ENCODE measurements around the gene PPP3CA. TPM values are rescaled to one million over a fixed set of nuclear protein-coding genes. Genes with fewer than 3 reads are reported as not detected.
"Not testable (repeated sequence)": the region's sequence is repeated elsewhere in the genome, so short reads cannot be mapped to it uniquely, and the experiment has no call there.

PPP3CA gene
- total RNA-seq, 1 donor from 2014 or later, result 77.1 TPM

- no peak for DNase-seq
These were observed 210.7 kb downstream of the PPP3CA start for GRCh38 chr4:101136373-101137370.

- no peak for DNase-seq
These were observed 211.8 kb downstream of the PPP3CA start for GRCh38 chr4:101135371-101136010.

DNA sequence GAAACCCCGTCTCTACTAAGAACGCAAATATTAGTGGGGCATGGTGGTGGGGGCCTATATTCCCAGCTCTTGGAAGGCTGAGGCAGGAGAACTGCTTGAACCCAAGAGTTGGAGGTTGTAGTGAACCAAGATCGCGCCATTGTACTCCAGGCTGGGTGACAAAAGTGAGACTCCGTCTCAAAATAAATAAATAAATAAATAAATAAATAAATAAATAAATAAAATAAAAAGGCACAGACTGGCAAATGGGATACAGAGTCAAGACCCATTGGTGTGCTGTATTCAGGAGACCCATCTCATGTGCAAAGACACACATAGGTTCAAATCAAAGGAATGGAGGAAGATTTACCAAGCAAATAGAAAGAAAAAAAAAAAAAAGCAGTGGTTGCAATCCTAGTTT lies 216.3 kb downstream of the PPP3CA start:
- DNase-seq, result not testable (repeated sequence)

GRCh38 chr4:101128898-101129297 lies 218.4 kb downstream of the PPP3CA start:
- not testable (repeated sequence) for DNase-seq

GRCh38 chr4:101128473-101128872 lies 218.9 kb downstream of the PPP3CA start:
- DNase-seq, result no peak

GRCh38 chr4:101127176-101127790 lies 220.0 kb downstream of the PPP3CA start:
- DNase-seq, result no peak

- peak; percentile 15 for DNase-seq
These were observed 221.3 kb downstream of the PPP3CA start for GRCh38 chr4:101126059-101126458.

GRCh38 chr4:101125045-101125942 lies 222.0 kb downstream of the PPP3CA start:
- no peak for DNase-seq

- DNase-seq, result no peak
These were observed 224.1 kb downstream of the PPP3CA start for GRCh38 chr4:101123231-101123630.

- DNase-seq, result no peak
These were observed 225.3 kb downstream of the PPP3CA start for GRCh38 chr4:101122019-101122418.

- no peak for DNase-seq
These were observed 228.2 kb downstream of the PPP3CA start for GRCh38 chr4:101119141-101119540.

GRCh38 chr4:101118617-101119016 lies 228.7 kb downstream of the PPP3CA start:
- no peak for DNase-seq

GRCh38 chr4:101115887-101116286 lies 231.4 kb downstream of the PPP3CA start:
- no peak for DNase-seq

DNA sequence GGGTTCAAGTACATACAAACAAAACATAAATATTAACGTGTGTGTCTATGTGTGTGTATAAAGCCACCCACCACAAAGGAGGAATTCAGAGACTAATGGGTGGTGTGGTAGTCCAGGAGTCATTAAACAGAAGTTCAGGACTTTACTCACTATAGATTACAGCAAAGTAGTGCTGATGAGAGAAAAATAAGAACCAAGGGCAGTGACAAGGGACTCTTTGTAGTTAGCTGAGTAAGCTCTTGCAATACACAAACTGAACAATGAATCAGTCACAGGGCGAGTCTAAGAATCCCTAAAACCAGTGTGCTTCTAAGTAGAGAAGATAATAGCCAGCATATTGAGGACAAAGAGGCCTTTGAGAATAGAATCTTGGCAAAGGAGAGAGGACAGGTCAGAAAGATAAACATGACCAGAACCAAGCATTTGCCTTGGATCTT lies 232.4 kb downstream of the PPP3CA start:
- DNase-seq, result no peak

DNA sequence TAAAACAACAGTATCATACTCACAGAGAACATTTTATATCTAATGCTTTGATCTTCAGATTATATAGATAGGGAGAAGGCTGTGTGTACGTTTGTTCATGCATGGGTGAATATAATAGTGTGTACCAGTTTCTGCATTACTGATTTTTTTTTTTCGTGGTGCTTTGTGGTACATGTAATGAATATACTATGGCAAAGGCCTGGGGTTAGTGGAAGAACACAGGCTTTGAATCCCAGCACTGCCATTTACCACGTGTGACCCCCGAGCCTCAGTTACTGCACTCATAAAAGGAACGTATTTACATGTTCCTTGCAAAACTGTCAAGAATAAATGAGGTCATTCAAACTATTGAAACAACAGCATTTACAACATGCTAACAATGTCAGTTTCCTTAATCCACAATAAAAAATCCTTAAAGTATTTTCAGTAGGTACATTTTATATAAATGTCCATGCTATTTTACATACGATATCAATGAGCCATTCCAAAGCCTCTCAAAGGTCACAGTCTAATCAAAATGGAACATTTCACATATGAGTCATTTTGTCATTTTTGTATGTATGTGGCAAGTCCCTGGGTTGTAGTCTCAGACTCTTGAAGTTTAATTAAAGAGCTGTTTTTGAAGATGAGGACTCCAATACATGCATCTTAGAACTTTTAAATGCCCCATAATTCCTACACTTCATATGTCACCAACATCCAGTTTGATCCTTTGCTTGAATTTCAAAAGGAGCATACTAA lies 242.8 kb downstream of the PPP3CA start:
- DNase-seq, result no peak

DNA sequence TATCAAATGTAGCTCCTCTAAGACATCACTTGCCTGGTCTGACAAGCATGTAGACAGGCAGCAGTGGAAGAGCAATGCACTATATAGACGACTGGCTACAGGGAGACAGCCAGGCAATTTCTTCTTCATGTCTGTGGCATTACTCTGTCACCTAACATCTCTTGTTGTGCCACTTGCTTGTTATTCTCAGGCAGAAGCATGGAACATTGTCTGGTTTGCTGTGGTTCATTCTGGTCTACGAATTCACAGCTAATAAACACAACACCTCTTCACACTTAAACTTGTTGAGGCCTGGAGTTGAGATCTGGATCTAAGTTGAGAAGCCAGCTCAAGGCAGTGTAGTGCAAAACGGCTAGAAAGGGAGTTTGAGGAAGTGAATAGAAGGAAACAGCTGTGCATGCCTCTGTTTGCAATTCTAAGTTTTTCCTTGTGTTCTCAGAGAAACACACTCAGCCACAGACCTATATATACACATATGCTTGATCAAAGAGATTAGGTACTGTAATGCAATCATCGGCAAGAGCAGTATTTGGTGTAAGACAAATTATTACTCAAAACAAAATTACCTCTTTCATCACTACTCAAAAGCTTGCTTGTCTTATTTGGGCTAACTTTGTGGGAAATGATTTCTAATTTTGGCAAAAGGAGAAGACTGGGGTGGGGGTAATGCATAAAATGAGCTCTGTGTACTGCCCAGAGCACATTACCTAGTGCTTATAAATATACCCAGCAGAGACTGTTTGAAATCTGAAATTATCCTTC lies 243.8 kb downstream of the PPP3CA start:
- peak; percentile 67 for DNase-seq

GRCh38 chr4:101102114-101102742 lies 245.1 kb downstream of the PPP3CA start:
- DNase-seq, result peak; percentile 82

DNA sequence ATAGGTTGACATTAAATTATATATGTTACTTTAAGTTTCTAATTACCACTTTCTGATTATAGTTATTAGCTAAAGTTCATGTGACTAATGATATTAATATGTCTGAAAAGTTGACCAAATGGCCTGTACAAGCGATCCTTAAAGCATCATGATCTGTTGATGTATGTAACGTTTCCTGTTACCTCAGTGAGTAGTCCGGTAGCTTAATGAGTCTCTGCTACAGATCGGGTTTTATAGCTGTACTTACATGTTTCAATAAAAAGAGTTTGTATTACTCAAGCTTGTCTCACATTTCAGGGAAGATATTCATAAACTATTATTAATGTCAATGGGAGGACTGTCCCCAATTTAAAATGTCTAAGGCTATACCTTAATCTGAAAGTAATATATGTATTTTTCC lies 246.3 kb downstream of the PPP3CA start:
- DNase-seq, result no peak

- DNase-seq, result no peak
These were observed 248.5 kb downstream of the PPP3CA start for GRCh38 chr4:101098666-101099400.
